Neural cell (in vitro differentiated cells): ENCODE results near the gene HDAC4. TPM values are rescaled to one million over a fixed set of nuclear protein-coding genes. Genes with fewer than 3 reads are reported as not detected.

ENCODE experiments used
- H2AFZ ChIP-seq: fragments of 200-600, 300-800 bp; sonication (generic), shearing (Covaris generic); 2 replicates; pipeline ENCODE4 v1.6.0; 2014; ENCODE audit warnings: low read depth, mild to moderate bottlenecking, antibody characterized with exemption, low read length, moderate library complexity
- H3F3A ChIP-seq: fragments of 200-600 bp; shearing (Covaris generic); 2 replicates; pipeline ENCODE4 v1.6.1; 2016; ENCODE audit warnings: mild to moderate bottlenecking, moderate library complexity, mixed read lengths, antibody characterized with exemption, low read length; ENCODE audit not compliant: insufficient read depth, poor library complexity, severe bottlenecking
- H3K27ac ChIP-seq: fragments of 200-600, 300-800 bp; sonication (generic), shearing (Covaris generic); 2 replicates; pipeline ENCODE4 v1.5.1; 2014; ENCODE audit warnings: mild to moderate bottlenecking, low read length, moderate library complexity
- H3K27me3 ChIP-seq: fragments of 300-800, 200-600 bp; sonication (generic), shearing (Covaris generic); 2 replicates; pipeline ENCODE4 v1.6.0; 2014; ENCODE audit warnings: mild to moderate bottlenecking, low read depth, low read length, moderate library complexity; ENCODE audit not compliant: insufficient read depth
- H3K36me3 ChIP-seq: fragments of 300-800, 200-600 bp; sonication (generic), shearing (Covaris generic); 2 replicates; pipeline ENCODE4 v1.5.1; 2014; ENCODE audit warnings: mild to moderate bottlenecking, antibody characterized with exemption, low read length, moderate library complexity; ENCODE audit not compliant: insufficient read depth
- H3K4me2 ChIP-seq: fragments of 300-800, 200-600 bp; sonication (generic), shearing (Covaris generic); 2 replicates; pipeline ENCODE4 v1.6.0; 2014; ENCODE audit warnings: mild to moderate bottlenecking, low read length
- H3K4me3 ChIP-seq: fragments of 300-800, 200-600 bp; sonication (generic), shearing (Covaris generic); 2 replicates; pipeline ENCODE4 v1.5.1; 2014; ENCODE audit warnings: mild to moderate bottlenecking, low read length, moderate library complexity
- H3K79me2 ChIP-seq: fragments of 200-600 bp; shearing (Covaris generic); replicated peaks from 2 replicates; pipeline ENCODE4 v1.6.0; 2014; ENCODE audit warnings: mild to moderate bottlenecking, low read length, moderate library complexity; ENCODE audit not compliant: insufficient read depth
- H3K9ac ChIP-seq: fragments of 300-800, 200-600 bp; sonication (generic), shearing (Covaris generic); 2 replicates; pipeline ENCODE4 v1.6.1; 2016; ENCODE audit warnings: mild to moderate bottlenecking, low read length, mixed read lengths
- H3K9me2 ChIP-seq: fragments of 200-600 bp; shearing (Covaris generic); 2 replicates; pipeline ENCODE4 v1.6.1; 2016; ENCODE audit warnings: mild to moderate bottlenecking, low read length, mixed read lengths; ENCODE audit not compliant: insufficient read depth
- H3K9me3 ChIP-seq: fragments of 200-600, 300-800 bp; sonication (generic), shearing (Covaris generic); 2 replicates; pipeline ENCODE4 v1.6.1; 2016; ENCODE audit warnings: mild to moderate bottlenecking, mixed run types, low read length, moderate library complexity, mixed read lengths
- H4K20me1 ChIP-seq: fragments of 200-600 bp; shearing (Covaris generic); 2 replicates; pipeline ENCODE4 v1.6.1; 2016; ENCODE audit warnings: mild to moderate bottlenecking, mixed run types; ENCODE audit not compliant: insufficient read depth
- CTCF ChIP-seq: fragments of 450-650 bp; IDR thresholded peaks from 2 replicates; pipeline ENCODE4 v1.5.1; 2014; ENCODE audit warnings: antibody characterized with exemption, mild to moderate bottlenecking, moderate library complexity; ENCODE audit not compliant: poor library complexity, severe bottlenecking
- EP300 ChIP-seq: fragments of 450-650 bp; conservative IDR thresholded peaks from 2 replicates; pipeline ENCODE4 v1.6.1; 2014; ENCODE audit warnings: antibody characterized with exemption, mild to moderate bottlenecking, moderate library complexity; ENCODE audit not compliant: poor library complexity, severe bottlenecking
- EZH2 ChIP-seq: fragments of 200-600, 300-800 bp; shearing (Covaris generic), sonication (generic); IDR thresholded peaks from 2 replicates; pipeline ENCODE4 v1.6.1; 2014; ENCODE audit warnings: antibody characterized with exemption, low read length, borderline replicate concordance, mild to moderate bottlenecking; ENCODE audit not compliant: insufficient read depth, poor library complexity, severe bottlenecking
- MXI1 ChIP-seq: fragments of 450-650 bp; conservative IDR thresholded peaks from 2 replicates; pipeline ENCODE4 v1.6.1; 2014; ENCODE audit warnings: antibody characterized with exemption, mild to moderate bottlenecking; ENCODE audit not compliant: poor library complexity, severe bottlenecking
- POLR2AphosphoS5 ChIP-seq: IDR thresholded peaks from 2 replicates; pipeline ENCODE4 v1.6.1; 2012
- RAD21 ChIP-seq: fragments of 450-650 bp; conservative IDR thresholded peaks from 2 replicates; pipeline ENCODE4 v1.6.1; 2014; ENCODE audit warnings: antibody characterized with exemption, mild to moderate bottlenecking, moderate library complexity
- REST ChIP-seq: IDR thresholded peaks from 2 replicates; pipeline ENCODE4 v1.6.1; 2012; ENCODE audit warnings: borderline replicate concordance
- SMC3 ChIP-seq: fragments of 450-650 bp; conservative IDR thresholded peaks from 2 replicates; pipeline ENCODE4 v1.6.1; 2014; ENCODE audit warnings: antibody characterized with exemption, mild to moderate bottlenecking, moderate library complexity; ENCODE audit not compliant: poor library complexity
- TAF1 ChIP-seq: IDR thresholded peaks from 2 replicates; pipeline ENCODE4 v1.6.1; 2012; ENCODE audit warnings: low read depth
- polyA plus RNA-seq: library from polyadenylated mRNA; depleted of rRNA; stranded (reverse); fragments of >200 nt; gene quantifications from 2 replicates; pipeline ENCODE4 v1.2.3, GENCODE V29; 2014

HDAC4 gene
- polyA plus RNA-seq, 1 donor from 2014 or later = 3.4 TPM

DNA sequence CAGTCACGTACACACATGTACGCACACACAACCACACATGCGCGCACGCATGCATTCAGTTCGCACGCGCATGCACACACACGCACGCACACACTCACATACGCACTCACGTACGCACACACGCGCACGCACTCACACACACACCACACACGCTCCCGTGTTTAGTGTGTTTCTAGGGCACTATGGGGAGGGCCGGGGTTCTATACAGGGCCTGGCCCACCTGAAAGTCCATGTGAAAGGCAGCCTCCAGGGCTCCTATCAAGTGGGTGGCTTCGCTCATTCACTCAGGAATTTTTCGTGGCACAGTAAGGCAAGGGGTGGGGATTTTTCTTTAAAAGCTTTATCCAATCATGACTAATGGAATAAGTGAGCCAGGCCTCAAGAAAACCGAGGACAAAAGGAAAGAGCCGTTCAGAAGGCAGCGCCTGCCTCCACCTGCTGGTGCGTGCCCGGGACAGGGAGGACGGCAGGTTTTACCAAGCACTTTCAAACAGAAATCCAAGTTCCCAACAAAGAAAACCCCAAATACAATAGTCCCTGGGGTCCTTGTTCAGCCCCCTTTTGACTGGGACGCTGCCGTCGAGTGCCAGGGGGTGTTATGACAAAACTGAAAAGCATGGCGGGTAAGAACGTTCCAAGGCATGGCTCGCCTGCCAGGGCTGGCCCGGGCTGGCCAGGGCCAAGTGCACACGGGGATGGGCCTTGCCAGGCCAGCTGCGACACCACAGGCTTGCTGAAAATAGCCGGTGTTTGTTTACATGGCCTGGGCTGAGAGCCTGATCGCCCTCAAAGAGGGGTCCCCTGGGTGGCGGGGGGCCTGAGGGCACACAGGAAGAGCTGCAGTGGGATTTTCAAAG lies 110.0 kb downstream of the HDAC4 start:
- H4K20me1 ChIP-seq = no peaks in the 10 kb centered on the region
- H3K9me3 ChIP-seq = no peaks in the 10 kb centered on the region
- H3K9ac ChIP-seq = peak overlapping the region; percentile 55
- no peak overlapping the region for H2AFZ ChIP-seq
- no peak overlapping the region for H3K4me3 ChIP-seq
- no peaks in the 10 kb centered on the region for H3K79me2 ChIP-seq
- no peak overlapping the region for H3K4me2 ChIP-seq
- H3F3A ChIP-seq = no peaks in the 10 kb centered on the region
- H3K27ac ChIP-seq = peak overlapping the region; percentile 39
- no peaks in the 10 kb centered on the region for H3K36me3 ChIP-seq
- no peaks in the 10 kb centered on the region for H3K9me2 ChIP-seq
- TF ChIP-seq TAF1 (no peak), EP300 (no peak), RAD21 (no peak), EZH2 (no peak), POLR2AphosphoS5 (no peak), MXI1 (no peak), SMC3 (no peak), REST (no peak), CTCF (no peak)
- no peaks in the 10 kb centered on the region for H3K27me3 ChIP-seq

- Histone ChIP-seq H3K9me3 (no peaks in the 10 kb centered on the region), H3K4me2 (no peak overlapping the region), H3F3A (no peaks in the 10 kb centered on the region), H3K27me3 (no peaks in the 10 kb centered on the region), H4K20me1 (no peaks in the 10 kb centered on the region), H3K4me3 (no peak overlapping the region), H3K9me2 (no peaks in the 10 kb centered on the region), H3K9ac (no peak overlapping the region), H3K79me2 (no peaks in the 10 kb centered on the region), H2AFZ (no peak overlapping the region), H3K27ac (no peak overlapping the region), H3K36me3 (no peaks in the 10 kb centered on the region)
- TF ChIP-seq SMC3 = no peak
- TF ChIP-seq POLR2AphosphoS5 = no peak
- no peak for TF ChIP-seq EP300
- TF ChIP-seq MXI1 = no peak
- TF ChIP-seq EZH2 = no peak
- TF ChIP-seq RAD21 = no peak
- TF ChIP-seq REST = no peak
- no peak for TF ChIP-seq CTCF
- no peak for TF ChIP-seq TAF1
Measured at GRCh38 chr2:239289545-239289944, 111.3 kb downstream of the HDAC4 start.
